Right lobe of liver (tissue), 4 donors: Measurements from ENCODE around the gene RHOD.

Experiments used
- POLR2A ChIP-seq: fragments of 450-650 bp; IDR thresholded peaks from one replicate; pipeline ENCODE4 v1.6.1; 2017; ENCODE audit warnings: antibody characterized with exemption, mild to moderate bottlenecking
- TF ChIP-seq, protein P1 (sequence below), 4 donors: fragments of 200-600 bp in 3 of 4; fragments of 450-650 bp in 1 of 4; IDR thresholded peaks; one replicate each; pipeline versions ENCODE4 v1.5.1 to v1.8.0; 2016 to 2022; ENCODE audit warnings: antibody characterized with exemption in 4 of 4, mild to moderate bottlenecking in 2 of 4
- donor health status: DM: no; HTN: no; CAD: no.
- donor health status: DM: no; HTN: no; CAD: no.
- donor health status: DM: no; HTN: yes; CAD: no.

GRCh38 chr11:67055812-67056211 is 835 bp upstream of the RHOD start:
- TF ChIP-seq POLR2A, result no peak
- TF ChIP-seq, protein P1, sequence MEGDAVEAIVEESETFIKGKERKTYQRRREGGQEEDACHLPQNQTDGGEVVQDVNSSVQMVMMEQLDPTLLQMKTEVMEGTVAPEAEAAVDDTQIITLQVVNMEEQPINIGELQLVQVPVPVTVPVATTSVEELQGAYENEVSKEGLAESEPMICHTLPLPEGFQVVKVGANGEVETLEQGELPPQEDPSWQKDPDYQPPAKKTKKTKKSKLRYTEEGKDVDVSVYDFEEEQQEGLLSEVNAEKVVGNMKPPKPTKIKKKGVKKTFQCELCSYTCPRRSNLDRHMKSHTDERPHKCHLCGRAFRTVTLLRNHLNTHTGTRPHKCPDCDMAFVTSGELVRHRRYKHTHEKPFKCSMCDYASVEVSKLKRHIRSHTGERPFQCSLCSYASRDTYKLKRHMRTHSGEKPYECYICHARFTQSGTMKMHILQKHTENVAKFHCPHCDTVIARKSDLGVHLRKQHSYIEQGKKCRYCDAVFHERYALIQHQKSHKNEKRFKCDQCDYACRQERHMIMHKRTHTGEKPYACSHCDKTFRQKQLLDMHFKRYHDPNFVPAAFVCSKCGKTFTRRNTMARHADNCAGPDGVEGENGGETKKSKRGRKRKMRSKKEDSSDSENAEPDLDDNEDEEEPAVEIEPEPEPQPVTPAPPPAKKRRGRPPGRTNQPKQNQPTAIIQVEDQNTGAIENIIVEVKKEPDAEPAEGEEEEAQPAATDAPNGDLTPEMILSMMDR (IDR thresholded peaks at IDR 0.05), result no peak
